ELF-1 (cell line): ENCODE results near the gene SF3A1.
"Not testable (repeated sequence)": the region's sequence is repeated elsewhere in the genome, so short reads cannot be mapped to it uniquely, and the experiment has no call there.

Experiments used
- DNase-seq: peaks from one replicate; pipeline ENCODE4 v3.0.0-alpha.2; 2016; ENCODE audit warnings: low read depth, low spot score

SF3A1 gene

GRCh38 chr22:30356449-30357235 is at the start of gene SF3A1, which contains the start of gene CCDC157:
SF3A1 (minus strand) TSS chr22:30356894; CDS start chr22:30356792, 102 bp downstream.
CCDC157 (plus strand) TSS chr22:30357007; CDS start chr22:30366001, 8,994 bp downstream.
- DNase-seq, result peak; percentile 95

- no peak for DNase-seq
Measured at GRCh38 chr22:30406400-30406799, 49.7 kb upstream of the SF3A1 start.

- DNase-seq, result no peak
Measured at GRCh38 chr22:30405731-30406130, 49.0 kb upstream of the SF3A1 start.

- DNase-seq, result no peak
Measured at GRCh38 chr22:30404307-30404706, 47.6 kb upstream of the SF3A1 start.

- DNase-seq, result not testable (repeated sequence)
Measured at GRCh38 chr22:30402766-30403104, 46.0 kb upstream of the SF3A1 start.

- DNase-seq, result peak; percentile 24
Measured at GRCh38 chr22:30402028-30402765, 45.5 kb upstream of the SF3A1 start.

- not testable (repeated sequence) for DNase-seq
Measured at GRCh38 chr22:30401024-30401423, 44.3 kb upstream of the SF3A1 start.

GRCh38 chr22:30400159-30400558 is 43.5 kb upstream of the SF3A1 start:
- DNase-seq, result no peak

- DNase-seq, result no peak
Measured at GRCh38 chr22:30399718-30400117, 43.0 kb upstream of the SF3A1 start.

- DNase-seq, result no peak
Measured at GRCh38 chr22:30398685-30399680, 42.3 kb upstream of the SF3A1 start.

GRCh38 chr22:30397656-30398635 is 41.3 kb upstream of the SF3A1 start:
- peak; percentile 22 for DNase-seq

GRCh38 chr22:30396871-30397655 is 40.4 kb upstream of the SF3A1 start, which contains the start of gene SEC14L2:
SEC14L2 (plus strand) TSS chr22:30397018; CDS start chr22:30397117, 99 bp downstream.
- DNase-seq, result peak; percentile 36

- DNase-seq, result no peak
Measured at GRCh38 chr22:30393885-30394284, 37.2 kb upstream of the SF3A1 start.

GRCh38 chr22:30393322-30393680 is 36.6 kb upstream of the SF3A1 start:
- DNase-seq, result no peak

- DNase-seq, result no peak
Measured at GRCh38 chr22:30392661-30393321, 36.1 kb upstream of the SF3A1 start.

- DNase-seq, result peak; percentile 73
Measured at GRCh38 chr22:30390974-30391691, 34.4 kb upstream of the SF3A1 start.

GRCh38 chr22:30386960-30387827 is 30.5 kb upstream of the SF3A1 start, which contains the start of gene RNF215:
RNF215 (minus strand) TSS chr22:30387411; CDS start chr22:30387313, 98 bp downstream.
- peak; percentile 93 for DNase-seq
